ENCODE results near the gene MYF6. TPM values are rescaled to one million over a fixed set of nuclear protein-coding genes. Genes with fewer than 3 reads are reported as not detected.

MYF6 gene
- total and polyA plus RNA-seq, 9 of the 15 experiments (the other 6 are each of a cell fraction or from before 2014, with no cell fraction given) = not detected

DNA sequence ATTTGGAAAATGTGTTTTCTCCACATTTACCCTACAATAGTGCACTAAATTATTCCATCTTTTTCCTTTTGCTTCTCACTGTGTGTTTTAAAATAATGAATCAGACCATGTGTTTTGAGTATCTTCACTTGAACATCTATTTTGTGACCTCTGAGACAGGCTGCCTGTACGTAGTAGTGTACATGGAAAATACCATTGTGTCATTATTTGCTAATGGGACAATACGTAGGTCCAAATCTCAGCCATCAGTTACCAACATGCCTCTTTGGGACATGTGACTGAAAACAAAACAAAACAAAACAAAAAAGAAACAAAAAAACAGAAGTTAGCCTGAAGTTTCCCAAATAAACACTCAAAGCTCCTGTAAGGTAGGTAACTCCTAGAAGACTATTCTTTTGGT is 7.1 kb upstream of the MYF6 start:
- H3K4me1 ChIP-seq (replicated peaks in 1 of 2; ENCODE audit: control insufficient read depth in 2 of 2, insufficient read depth in 2 of 2, low read length in 2 of 2) = no peaks in the 10 kb centered on the region
- H3K9ac ChIP-seq (ENCODE audit: insufficient read depth in 1 of 2, low read depth in 2 of 2, low read length in 2 of 2) = no peak overlapping the region
- CTCF ChIA-PET (ENCODE audit: low intra/inter-chr PET ratio) = no interaction called here
- H2AFZ ChIP-seq (ENCODE audit: low read depth, low read length) = no peak overlapping the region
- H3K36me3 ChIP-seq (ENCODE audit: control insufficient read depth, insufficient read depth, low read length) = no peaks in the 10 kb centered on the region
- no peak for FAIRE-seq
- no peak overlapping the region for H3K4me3 ChIP-seq
- POLR2A ChIA-PET = no interaction called here
- no peak for DNase-seq (ENCODE audit: extremely low read depth in 1 of 4, low spot score in 3 of 4)
- no peak for TF ChIP-seq RHOXF2B (CRISPR knock-in tag; conservative IDR thresholded peaks at IDR 0.05)
- TF ChIP-seq NFIC (IDR thresholded peaks at IDR 0.05) = no peak
- TF ChIP-seq NFRKB (IDR thresholded peaks at IDR 0.05; ENCODE audit: low read depth) = no peak
- no peak for TF ChIP-seq EP300 (IDR thresholded peaks at IDR 0.05; ENCODE audit: low read length)
- TF ChIP-seq ZFPM2 (CRISPR knock-in tag; IDR thresholded peaks at IDR 0.05) = no peak
- TF ChIP-seq GATAD2A (IDR thresholded peaks at IDR 0.05) = no peak
- TF ChIP-seq, protein P1, sequence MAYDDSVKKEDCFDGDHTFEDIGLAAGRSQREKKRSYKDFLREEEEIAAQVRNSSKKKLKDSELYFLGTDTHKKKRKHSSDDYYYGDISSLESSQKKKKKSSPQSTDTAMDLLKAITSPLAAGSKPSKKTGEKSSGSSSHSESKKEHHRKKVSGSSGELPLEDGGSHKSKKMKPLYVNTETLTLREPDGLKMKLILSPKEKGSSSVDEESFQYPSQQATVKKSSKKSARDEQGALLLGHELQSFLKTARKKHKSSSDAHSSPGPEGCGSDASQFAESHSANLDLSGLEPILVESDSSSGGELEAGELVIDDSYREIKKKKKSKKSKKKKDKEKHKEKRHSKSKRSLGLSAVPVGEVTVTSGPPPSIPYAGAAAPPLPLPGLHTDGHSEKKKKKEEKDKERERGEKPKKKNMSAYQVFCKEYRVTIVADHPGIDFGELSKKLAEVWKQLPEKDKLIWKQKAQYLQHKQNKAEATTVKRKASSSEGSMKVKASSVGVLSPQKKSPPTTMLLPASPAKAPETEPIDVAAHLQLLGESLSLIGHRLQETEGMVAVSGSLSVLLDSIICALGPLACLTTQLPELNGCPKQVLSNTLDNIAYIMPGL (CRISPR knock-in tag; IDR thresholded peaks at IDR 0.05) = no peak
- TF ChIP-seq ZNF134 (CRISPR knock-in tag; conservative IDR thresholded peaks at IDR 0.05) = no peak
- no peak for TF ChIP-seq KDM2B (CRISPR knock-in tag; IDR thresholded peaks at IDR 0.05)
- H3K9me3 ChIP-seq (replicated peaks; ENCODE audit: control insufficient read depth, insufficient read depth, low read depth, low read length) = no peaks in the 10 kb centered on the region
- no peaks in the 10 kb centered on the region for H4K20me1 ChIP-seq (replicated peaks; ENCODE audit: control insufficient read depth, insufficient read depth, low read length)
- no peaks in the 10 kb centered on the region for H3K79me2 ChIP-seq (ENCODE audit: control insufficient read depth, insufficient read depth, low read length)
- no peaks in the 10 kb centered on the region for H3K27me3 ChIP-seq (ENCODE audit: control insufficient read depth in 2 of 2, insufficient read depth in 2 of 2, low read length in 2 of 2)
- intact Hi-C loops (cut with micrococcal nuclease) (no loop called here), in situ Hi-C loops (cut with MboI) (no loop called here)
- BruUV-seq (replicated peaks) = no TSS peak
- ATAC-seq = no peak
- no peak overlapping the region for H3K4me2 ChIP-seq (ENCODE audit: insufficient read depth, low read length)
- WGBS (ENCODE audit: insufficient coverage, low coverage, missing lambda C conversion rate) = 0% methylated on average over 2 of the region's 2 CpGs
- no peak overlapping the region for H3K27ac ChIP-seq (ENCODE audit: extremely low read depth, low read depth, low read length)
- no peaks in the 10 kb centered on the region for H3K9me1 ChIP-seq (ENCODE audit: control insufficient read depth, insufficient read depth, low read length)
